Panc1 (cell line): Measurements from ENCODE around the gene CREB3L1.

Experiments used
- CTCF ChIP-seq: fragments of 450-650 bp; IDR thresholded peaks from 2 replicates; pipeline ENCODE4 v1.5.1; 2017; ENCODE audit warnings: mild to moderate bottlenecking
- REST ChIP-seq, 2 experiments: IDR thresholded peaks; 2 replicates each; pipeline ENCODE4 v1.6.1; 2011 to 2012; ENCODE audit warnings: low read depth in 2 of 2, control low read depth in 1 of 2, low read length in 1 of 2, mild to moderate bottlenecking in 1 of 2, moderate library complexity in 1 of 2; ENCODE audit not compliant: insufficient read depth in 1 of 2
- SIN3A ChIP-seq: IDR thresholded peaks from 2 replicates; pipeline ENCODE4 v1.6.1; 2012; ENCODE audit warnings: low read depth, mild to moderate bottlenecking, low read length, moderate library complexity, borderline replicate concordance; ENCODE audit not compliant: insufficient read depth

- TF ChIP-seq CTCF (no peak), REST (IDR thresholded peaks at IDR 0.05; ENCODE audit: insufficient read depth in 1 of 2, low read depth in 2 of 2, low read length in 1 of 2) (no peak), SIN3A (no peak)
Observed at GRCh38 chr11:46364791-46365190, 87.3 kb downstream of the CREB3L1 start.
